A549 treated with RU486 at 1 μM for 4 hours (cell line): ENCODE measurements around the gene MED20. TPM values are rescaled to one million over a fixed set of nuclear protein-coding genes. Genes with fewer than 3 reads are reported as not detected.

Experiments
- total RNA-seq: library from RNA; stranded (reverse); fragments of 200-300 nt; extraction: Qiagen RNA extraction; gene quantifications from 5 replicates; pipeline ENCODE4 v1.2.3, GENCODE V29; 2022; ENCODE audit warnings: low read depth

The MED20 gene, protein sequence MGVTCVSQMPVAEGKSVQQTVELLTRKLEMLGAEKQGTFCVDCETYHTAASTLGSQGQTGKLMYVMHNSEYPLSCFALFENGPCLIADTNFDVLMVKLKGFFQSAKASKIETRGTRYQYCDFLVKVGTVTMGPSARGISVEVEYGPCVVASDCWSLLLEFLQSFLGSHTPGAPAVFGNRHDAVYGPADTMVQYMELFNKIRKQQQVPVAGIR
- total RNA-seq = 11.0 to 15.6 TPM (median 13.0 TPM) in 5 replicates

DNA sequence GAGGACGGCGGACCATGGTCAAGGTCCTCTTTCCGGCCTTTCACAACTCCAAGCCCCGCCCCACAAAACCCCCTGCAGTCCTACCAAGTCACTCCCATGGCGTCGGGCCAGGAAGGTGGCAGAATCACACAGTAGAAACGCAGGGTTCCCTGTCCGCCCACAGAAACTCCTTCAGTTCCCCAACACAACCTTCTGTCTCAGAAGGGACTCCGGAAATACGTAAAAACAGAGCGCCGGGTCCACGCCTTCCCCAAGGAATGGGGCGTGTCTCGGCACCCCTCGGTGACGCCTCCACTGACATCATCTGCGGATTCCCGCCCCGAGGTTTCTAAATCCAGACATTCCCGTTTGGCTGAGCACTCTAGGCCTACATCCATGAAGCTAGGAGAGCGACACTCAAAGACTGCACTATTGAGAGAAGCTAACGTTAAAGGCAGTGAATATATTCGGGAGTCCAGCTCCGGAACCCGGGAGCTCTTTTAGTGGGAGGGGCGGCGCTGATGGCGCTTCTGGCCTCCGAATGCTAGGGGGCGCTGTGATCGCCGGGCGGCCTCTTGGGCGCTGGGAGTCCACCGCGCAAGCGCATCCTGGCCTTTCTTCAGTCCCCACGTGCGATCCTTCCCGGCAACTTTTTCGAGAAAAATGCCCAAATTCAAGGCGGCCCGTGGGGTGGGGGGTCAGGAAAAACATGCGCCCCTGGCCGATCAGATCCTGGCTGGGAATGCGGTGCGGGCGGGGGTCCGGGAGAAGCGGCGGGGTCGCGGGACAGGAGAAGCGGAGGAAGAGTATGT, at the start of gene MED20, which contains the start of gene BYSL:
Gene MED20, minus strand, starts transcription at position 219 of the 791 bp plus-strand sequence. Its CDS starts 121 bp downstream, at position 98.
Gene BYSL, plus strand, starts transcription at position 579 of the 791 bp plus-strand sequence. Its CDS starts 64 bp downstream, at position 643.

GRCh38 chr6:41941280-41942066, 20.5 kb upstream of the MED20 start, which contains the start of gene CCND3:
TSS of gene CCND3 (minus strand) at chr6:41941808. CDS start at chr6:41941649, 159 bp downstream.

GRCh38 chr6:41895300-41896233, 25.4 kb downstream of the MED20 start, which contains the start of gene USP49:
TSS of gene USP49 (minus strand) at chr6:41895375. CDS start at chr6:41806983, 88,392 bp downstream.

Other genes with a start within 250 kb of the MED20 start
- 3.8 to 5.8 TPM (median 4.9 TPM) in 5 replicates for gene TFEB, start 185.5 kb downstream of the MED20 start, total RNA-seq
- gene PGC, start 173.7 kb downstream of the MED20 start, total RNA-seq = not detected in 5 replicates
- gene FRS3, start 141.2 kb downstream of the MED20 start, total RNA-seq = 2.1 to 3.1 TPM (median 2.4 TPM) in 5 replicates
- gene PRICKLE4, start 140.4 kb downstream of the MED20 start, total RNA-seq = 0.61 to 1.3 TPM (median 0.63 TPM) in 3 of 5 replicates, not detected in the others
- 276 to 323 TPM (median 313 TPM) in 5 replicates for gene TOMM6, start 133.4 kb downstream of the MED20 start, total RNA-seq
- gene USP49, start 25.8 kb downstream of the MED20 start, total RNA-seq = 0.69 to 1.4 TPM (median 1.2 TPM) in 5 replicates
- gene BYSL, start 360 bp upstream of the MED20 start, total RNA-seq = 33.1 to 51.5 TPM (median 40.3 TPM) in 5 replicates
- gene CCND3, start 20.7 kb upstream of the MED20 start, total RNA-seq = 116 to 179 TPM (median 176 TPM) in 5 replicates
- 11.2 to 13.1 TPM (median 12.2 TPM) in 5 replicates for gene TAF8, start 129.4 kb upstream of the MED20 start, total RNA-seq
- 0.96 to 2.0 TPM (median 1.3 TPM) in 5 replicates for gene C6orf132, start 221.5 kb upstream of the MED20 start, total RNA-seq